H1 (cell line): ENCODE data around the gene TFAP2A. TPM values are rescaled to one million over a fixed set of nuclear protein-coding genes. Genes with fewer than 3 reads are reported as not detected.

Source experiments
- BCL11A ChIP-seq, 2 experiments: IDR thresholded peaks; one replicate each; pipeline ENCODE4 v1.6.1; 2011; ENCODE audit warnings: low read depth in 2 of 2, low read length in 2 of 2, mild to moderate bottlenecking in 2 of 2
- JUND ChIP-seq: IDR thresholded peaks from 2 replicates; pipeline ENCODE4 v1.6.1; 2011; ENCODE audit warnings: mild to moderate bottlenecking, improper control_type of control experiment, low read length
- RFX5 ChIP-seq: IDR thresholded peaks from 2 replicates; pipeline ENCODE4 v1.6.1; 2011; ENCODE audit warnings: low read depth, low read length, improper control_type of control experiment, borderline replicate concordance
- SAP30 ChIP-seq: fragments of 300-600 bp; sonication (generic); IDR thresholded peaks from 2 replicates; pipeline ENCODE4 v1.7.1; 2012; ENCODE audit warnings: low read length, moderate library complexity, mild to moderate bottlenecking, inconsistent platforms; ENCODE audit not compliant: insufficient read depth, insufficient replicate concordance
- SP4 ChIP-seq: IDR thresholded peaks from 2 replicates; pipeline ENCODE4 v1.6.1; 2012; ENCODE audit warnings: low read length, inconsistent platforms
- TAF7 ChIP-seq: optimal IDR thresholded peaks from 2 replicates; pipeline ENCODE3; 2011; ENCODE audit warnings: low read depth, mild to moderate bottlenecking, inconsistent platforms, low read length, moderate library complexity, borderline replicate concordance
- YY1 ChIP-seq: IDR thresholded peaks from 2 replicates; pipeline ENCODE4 v1.6.1; 2011; ENCODE audit warnings: low read depth, mild to moderate bottlenecking, low read length
- ZNF274 ChIP-seq: IDR thresholded peaks from 2 replicates; pipeline ENCODE4 v1.7.0; 2012; ENCODE audit warnings: low read length, borderline replicate concordance; ENCODE audit errors: extremely low read depth
- polyA plus RNA-seq, 7 experiments: library from polyadenylated mRNA; depleted of rRNA in 3 of 7; stranded (reverse) in 5 of 7; unstranded in 2 of 7; fragments of >200 nt in 5 of 7; fragments of 200-250 nt in 2 of 7; gene quantifications; 1 replicate in 5 of 7; 2 replicates in 1 of 7; 4 replicates in 1 of 7; pipeline versions ENCODE4 v1.2.1 to v1.2.3, GENCODE V29; 2011 to 2013; ENCODE audit warnings: missing spikeins in 2 of 7, mixed read lengths in 2 of 7
- total RNA-seq: library from RNA; stranded (reverse); fragmentation: NEBNext Ultra II Directional; extraction: Animal tissue kit (Norgen Biotek cat#: 25700); gene quantifications from 2 replicates; pipeline ENCODE4 v1.2.1, GENCODE V29; 2021

TFAP2A gene
- total and polyA plus RNA-seq, 2 of the 8 experiments (the other 6 are each of a cell fraction or from before 2014, with no cell fraction given), result 0.23 TPM; not detected in 1

- no peak for TF ChIP-seq BCL11A (IDR thresholded peaks at IDR 0.05; ENCODE audit: low read depth in 2 of 2, low read length in 2 of 2)
- no peak for TF ChIP-seq TAF7
- no peak for TF ChIP-seq SP4
- TF ChIP-seq ZNF274, result no peak
- TF ChIP-seq SAP30, result no peak
- TF ChIP-seq JUND, result no peak
- no peak for TF ChIP-seq RFX5
- no peak for TF ChIP-seq YY1
- TF ChIP-seq, all 59 proteins: peak for 5
Observed at GRCh38 chr6:10409731-10410206, 5.1 kb downstream of the TFAP2A start (continued).
